Neuronal stem cell (in vitro differentiated cells): ENCODE results near the gene HAAO.

Source experiments
- DNase-seq: peaks from one replicate; pipeline ENCODE4 v3.0.0-alpha.2; 2013; ENCODE audit warnings: low spot score
- H2AFZ ChIP-seq: one replicate; pipeline ENCODE4 v1.6.1; 2013; ENCODE audit warnings: mild to moderate bottlenecking, low read length, inconsistent platforms
- H2AK5ac ChIP-seq: 2 replicates; pipeline ENCODE4 v1.6.1; 2013; ENCODE audit warnings: low read depth, mild to moderate bottlenecking, inconsistent platforms, low read length, moderate library complexity, mixed read lengths
- H2BK120ac ChIP-seq: 2 replicates; pipeline ENCODE4 v1.6.1; 2013; ENCODE audit warnings: low read depth, mild to moderate bottlenecking, inconsistent platforms, low read length, moderate library complexity, mixed read lengths
- H2BK12ac ChIP-seq: one replicate; pipeline ENCODE4 v1.6.1; 2013; ENCODE audit warnings: low read length, inconsistent platforms
- H2BK15ac ChIP-seq: 2 replicates; pipeline ENCODE4 v1.6.1; 2013; ENCODE audit warnings: mild to moderate bottlenecking, low read length, inconsistent platforms, mixed read lengths
- H2BK5ac ChIP-seq: one replicate; pipeline ENCODE4 v1.6.1; 2013; ENCODE audit warnings: inconsistent platforms, mild to moderate bottlenecking, low read length, moderate library complexity
- H3K14ac ChIP-seq: one replicate; pipeline ENCODE4 v1.6.1; 2013; ENCODE audit warnings: low read length, inconsistent platforms
- H3K18ac ChIP-seq: 2 replicates; pipeline ENCODE4 v1.6.1; 2013; ENCODE audit warnings: low read length, inconsistent platforms
- H3K23ac ChIP-seq: 2 replicates; pipeline ENCODE4 v1.6.1; 2013; ENCODE audit warnings: low read depth, mild to moderate bottlenecking, mixed read lengths, low read length, inconsistent platforms; ENCODE audit not compliant: poor library complexity
- H3K27ac ChIP-seq: replicated peaks from 3 replicates; pipeline ENCODE4 v1.5.1; 2013; ENCODE audit warnings: low read length, inconsistent platforms
- H3K27me3 ChIP-seq, 3 experiments: 2 replicates each; pipeline ENCODE4 v1.6.1; 2013; ENCODE audit warnings: low read length in 3 of 3, mild to moderate bottlenecking in 2 of 3, inconsistent platforms in 1 of 3, low read depth in 1 of 3, mixed read lengths in 1 of 3, moderate library complexity in 1 of 3; ENCODE audit not compliant: control insufficient read depth in 3 of 3, insufficient read depth in 3 of 3
- H3K36me3 ChIP-seq, 2 donors: replicated peaks in 1 of 2; 2 replicates each; pipeline ENCODE4 v1.6.1; 2013; ENCODE audit warnings: low read length in 2 of 2; ENCODE audit not compliant: control insufficient read depth in 2 of 2, insufficient read depth in 2 of 2
- H3K4ac ChIP-seq: 2 replicates; pipeline ENCODE4 v1.6.1; 2013; ENCODE audit warnings: inconsistent platforms, mild to moderate bottlenecking, low read length, moderate library complexity
- H3K4me1 ChIP-seq, 2 donors: 1 replicate in 1 of 2; 2 replicates in 1 of 2; pipeline ENCODE4 v1.6.1; 2013; ENCODE audit warnings: low read length in 2 of 2, low read depth in 1 of 2; ENCODE audit not compliant: control insufficient read depth in 2 of 2, insufficient read depth in 1 of 2
- H3K4me2 ChIP-seq: one replicate; pipeline ENCODE4 v1.6.1; 2013; ENCODE audit warnings: mild to moderate bottlenecking, low read length, inconsistent platforms; ENCODE audit not compliant: insufficient read depth, poor library complexity, severe bottlenecking
- H3K4me3 ChIP-seq, 2 donors: 2 replicates each; pipeline ENCODE4 v1.5.1; 2013; ENCODE audit warnings: low read length in 2 of 2, mild to moderate bottlenecking in 2 of 2, inconsistent platforms in 1 of 2, moderate library complexity in 1 of 2
- H3K79me1 ChIP-seq: one replicate; pipeline ENCODE4 v1.6.1; 2013; ENCODE audit warnings: low read depth, mild to moderate bottlenecking, inconsistent platforms, low read length, moderate library complexity
- H3K9ac ChIP-seq: one replicate; pipeline ENCODE4 v1.6.1; 2013; ENCODE audit warnings: mild to moderate bottlenecking, low read depth, low read length, inconsistent platforms; ENCODE audit not compliant: poor library complexity
- H3K9me3 ChIP-seq, 2 donors: replicated peaks in 1 of 2; 2 replicates each; pipeline versions ENCODE3 to v1.6.1; 2013; ENCODE audit warnings: low read length in 2 of 2, mild to moderate bottlenecking in 2 of 2, inconsistent platforms in 1 of 2, low read depth in 1 of 2, mixed read lengths in 1 of 2, moderate library complexity in 1 of 2; ENCODE audit not compliant: control insufficient read depth in 2 of 2, insufficient read depth in 1 of 2
- H4K8ac ChIP-seq: one replicate; pipeline ENCODE4 v1.6.1; 2013; ENCODE audit warnings: low read depth, mild to moderate bottlenecking, inconsistent platforms, low read length, moderate library complexity
- H4K91ac ChIP-seq: one replicate; pipeline ENCODE4 v1.6.1; 2013; ENCODE audit warnings: low read length, low read depth, mild to moderate bottlenecking, inconsistent platforms; ENCODE audit not compliant: poor library complexity
- WGBS, 2 donors: extraction: QIAGEN DNeasy Blood & Tissue Kit; methylation state at CpG; one replicate each; pipeline ENCODE4 v1.1.7; 2013; ENCODE audit warnings: missing lambda C conversion rate in 2 of 2, mixed read lengths in 1 of 2; ENCODE audit not compliant: insufficient read length in 2 of 2, insufficient replicate concordance in 1 of 2; ENCODE audit errors: extremely low coverage in 2 of 2; 5-methylcytosine and 5-hydroxymethylcytosine counted together

The HAAO gene

GRCh38 chr2:42786561-42787345 lies 5.6 kb downstream of the HAAO start:
- H2BK12ac ChIP-seq: peak overlapping the region; percentile 68
- no peak for DNase-seq

GRCh38 chr2:42784204-42784880 lies 8.0 kb downstream of the HAAO start:
- Histone ChIP-seq H3K4me2 (no peak overlapping the region), H3K4ac (no peak overlapping the region), H3K23ac (no peak overlapping the region), H3K36me3 (no peaks in the 10 kb centered on the region), H3K4me1 (peaks cover 7 to 10% of the 10 kb centered on the region in 2 donors), H4K91ac (no peak overlapping the region), H3K4me3 (no peak overlapping the region), H2BK5ac (no peak overlapping the region), H3K9ac (no peak overlapping the region), H2AK5ac (no peak overlapping the region), H3K14ac (no peak overlapping the region), H3K27me3 (no peaks in the 10 kb centered on the region), H2BK15ac (no peak overlapping the region), H4K8ac (no peak overlapping the region), H2AFZ (no peak overlapping the region), H3K18ac (no peak overlapping the region), H2BK12ac (no peak overlapping the region), H3K27ac (no peak overlapping the region), H2BK120ac (no peak overlapping the region), H3K79me1 (no peaks in the 10 kb centered on the region), H3K9me3 (peaks cover 2 to 3% of the 10 kb centered on the region in 2 donors)
- no CpG with 5 or more reads among the region's 7 CpGs for WGBS, 2 donors
- no peak for DNase-seq

More at GRCh38 chr2:42786561-42787345, 5.6 kb downstream of the HAAO start:
- peak overlapping the region; percentile 67 for H3K18ac ChIP-seq
- H3K9me3 ChIP-seq: no peaks in the 10 kb centered on the region
- no CpG with 5 or more reads among the region's 15 CpGs for WGBS, 2 donors
- H3K4me1 ChIP-seq: peaks cover 7 to 10% of the 10 kb centered on the region in 2 donors
- H3K4ac ChIP-seq: no peak overlapping the region
- no peak overlapping the region for H3K4me3 ChIP-seq
- H3K27ac ChIP-seq: peak overlapping the region; percentile 9
- H2AFZ ChIP-seq: peak overlapping the region; percentile 88
- no peak overlapping the region for H3K14ac ChIP-seq
- H3K27me3 ChIP-seq: peaks cover 0 to 5% (median 0%) of the 10 kb centered on the region in 3 experiments
- no peaks in the 10 kb centered on the region for H3K36me3 ChIP-seq
- no peaks in the 10 kb centered on the region for H3K79me1 ChIP-seq
- H4K91ac ChIP-seq: no peak overlapping the region
- no peak overlapping the region for H3K4me2 ChIP-seq
- H2BK5ac ChIP-seq: peak overlapping the region; percentile 1
- peak overlapping the region; percentile 56 for H2BK120ac ChIP-seq
- peak overlapping the region; percentile 30 for H3K9ac ChIP-seq
- peak overlapping the region; percentile 86 for H3K23ac ChIP-seq
- H4K8ac ChIP-seq: no peak overlapping the region
- H2BK15ac ChIP-seq: peak overlapping the region; percentile 80
- peak overlapping the region; percentile 95 for H2AK5ac ChIP-seq

- Histone ChIP-seq H4K91ac (no peak overlapping the region), H3K4me2 (no peak overlapping the region), H4K8ac (no peak overlapping the region), H3K27me3 (no peaks in the 10 kb centered on the region), H3K18ac (no peak overlapping the region), H2BK12ac (no peak overlapping the region), H3K36me3 (no peaks in the 10 kb centered on the region), H3K9ac (no peak overlapping the region), H3K79me1 (no peaks in the 10 kb centered on the region), H3K4me1 (peaks cover 7 to 10% of the 10 kb centered on the region in 2 donors), H2BK120ac (no peak overlapping the region), H3K14ac (no peak overlapping the region), H3K23ac (no peak overlapping the region), H3K27ac (no peak overlapping the region), H3K4me3 (no peak overlapping the region), H2AFZ (no peak overlapping the region), H2BK15ac (peak overlapping the region; percentile 27), H3K9me3 (peaks cover 2 to 6% of the 10 kb centered on the region in 2 donors), H2AK5ac (peak overlapping the region; percentile 40), H3K4ac (no peak overlapping the region), H2BK5ac (peak overlapping the region; percentile 18)
- no CpG with 5 or more reads among the region's 9 CpGs for WGBS, 2 donors
- DNase-seq: no peak
Measured at GRCh38 chr2:42783511-42783910, 8.9 kb downstream of the HAAO start.

- no peaks in the 10 kb centered on the region for H3K27me3 ChIP-seq
- H3K36me3 ChIP-seq: no peaks in the 10 kb centered on the region
- no peak overlapping the region for H3K4ac ChIP-seq
- no peak overlapping the region for H4K91ac ChIP-seq
- H3K79me1 ChIP-seq: no peaks in the 10 kb centered on the region
- H3K27ac ChIP-seq: no peak overlapping the region
- H2BK12ac ChIP-seq: no peak overlapping the region
- H2AFZ ChIP-seq: no peak overlapping the region
- H4K8ac ChIP-seq: no peak overlapping the region
- no peak overlapping the region for H3K9ac ChIP-seq
- no peak for DNase-seq
- H2BK5ac ChIP-seq: no peak overlapping the region
- no peak overlapping the region for H3K4me3 ChIP-seq
- H2BK120ac ChIP-seq: no peak overlapping the region
- no peak overlapping the region for H3K23ac ChIP-seq
- peaks cover 2 to 6% of the 10 kb centered on the region in 2 donors for H3K4me1 ChIP-seq
- peaks cover 2 to 12% of the 10 kb centered on the region in 2 donors for H3K9me3 ChIP-seq
- no CpG with 5 or more reads among the region's 1 CpG for WGBS, 2 donors
- no peak overlapping the region for H2AK5ac ChIP-seq
- no peak overlapping the region for H2BK15ac ChIP-seq
- H3K18ac ChIP-seq: no peak overlapping the region
- H3K4me2 ChIP-seq: no peak overlapping the region
- no peak overlapping the region for H3K14ac ChIP-seq
Measured at GRCh38 chr2:42781181-42781580, 11.2 kb downstream of the HAAO start.
